Nephron progenitor cell (in vitro differentiated cells): ENCODE results near the gene STRN4.

Source experiments
- DNase-seq: peaks from one replicate; pipeline ENCODE4 v3.0.0; 2021
- H3K27ac Mint-ChIP-seq: 2 replicates; pipeline ENCODE4 v1.8.0; 2021; ENCODE audit warnings: mild to moderate bottlenecking, moderate library complexity, mixed read lengths
- H3K27me3 Mint-ChIP-seq: 2 replicates; pipeline ENCODE4 v1.8.0; 2021; ENCODE audit warnings: mild to moderate bottlenecking, low read depth, mixed read lengths; ENCODE audit not compliant: poor library complexity
- H3K36me3 Mint-ChIP-seq: 2 replicates; pipeline ENCODE4 v1.8.0; 2021; ENCODE audit warnings: low read depth, mixed read lengths
- H3K4me1 Mint-ChIP-seq: 2 replicates; pipeline ENCODE4 v1.8.0; 2021; ENCODE audit warnings: mixed read lengths
- H3K4me3 Mint-ChIP-seq: 2 replicates; pipeline ENCODE4 v1.8.0; 2021; ENCODE audit warnings: mild to moderate bottlenecking, moderate library complexity, mixed read lengths
- H3K9me3 Mint-ChIP-seq: 2 replicates; pipeline ENCODE4 v1.8.0; 2021; ENCODE audit warnings: mild to moderate bottlenecking, moderate library complexity, mixed read lengths
- TF ChIP-seq, protein P1 (sequence below): fragments of 200-600 bp; sonication (generic); IDR thresholded peaks from 2 replicates; pipeline ENCODE4 v1.5.0; 2021; ENCODE audit warnings: antibody characterized with exemption

STRN4 gene

DNA sequence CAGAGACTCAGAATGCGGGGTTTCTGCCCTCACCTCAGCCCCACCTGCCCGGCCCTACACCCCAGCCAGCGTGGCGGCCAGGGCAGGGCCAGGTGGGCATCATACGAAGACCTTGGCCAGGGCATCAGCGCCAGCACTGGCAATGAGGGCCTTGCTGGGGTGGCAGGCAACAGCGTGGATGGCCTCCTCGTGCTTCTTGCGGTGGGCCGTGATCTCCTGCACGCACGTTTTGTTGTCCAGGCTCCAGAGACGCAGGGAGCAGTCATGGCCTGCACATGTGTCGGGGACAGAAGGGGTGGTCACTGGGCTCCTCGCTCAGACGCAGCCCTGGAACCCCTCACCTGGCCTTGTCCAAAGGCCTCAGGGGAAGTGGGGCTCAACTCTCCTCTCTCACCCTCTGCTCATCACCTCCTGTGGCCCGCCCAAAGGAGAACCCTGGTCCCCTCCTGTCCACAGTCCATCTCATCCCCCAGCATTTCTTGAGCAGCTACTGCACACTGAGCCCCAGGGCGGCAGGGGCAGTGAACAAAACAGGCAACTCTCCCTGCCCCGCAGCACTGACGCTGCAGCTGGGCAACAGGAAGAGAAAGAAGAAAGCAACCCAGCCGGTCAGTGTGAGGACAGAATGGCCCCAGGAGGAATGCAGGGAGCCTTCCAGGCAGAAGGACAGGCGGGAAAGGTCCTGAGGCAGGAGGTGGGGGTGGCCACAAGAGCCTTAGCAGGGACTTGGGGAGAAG is 25.6 kb downstream of the STRN4 start:
- peaks cover 20% of the 10 kb centered on the region for H3K36me3 Mint-ChIP-seq
- TF ChIP-seq, protein P1, sequence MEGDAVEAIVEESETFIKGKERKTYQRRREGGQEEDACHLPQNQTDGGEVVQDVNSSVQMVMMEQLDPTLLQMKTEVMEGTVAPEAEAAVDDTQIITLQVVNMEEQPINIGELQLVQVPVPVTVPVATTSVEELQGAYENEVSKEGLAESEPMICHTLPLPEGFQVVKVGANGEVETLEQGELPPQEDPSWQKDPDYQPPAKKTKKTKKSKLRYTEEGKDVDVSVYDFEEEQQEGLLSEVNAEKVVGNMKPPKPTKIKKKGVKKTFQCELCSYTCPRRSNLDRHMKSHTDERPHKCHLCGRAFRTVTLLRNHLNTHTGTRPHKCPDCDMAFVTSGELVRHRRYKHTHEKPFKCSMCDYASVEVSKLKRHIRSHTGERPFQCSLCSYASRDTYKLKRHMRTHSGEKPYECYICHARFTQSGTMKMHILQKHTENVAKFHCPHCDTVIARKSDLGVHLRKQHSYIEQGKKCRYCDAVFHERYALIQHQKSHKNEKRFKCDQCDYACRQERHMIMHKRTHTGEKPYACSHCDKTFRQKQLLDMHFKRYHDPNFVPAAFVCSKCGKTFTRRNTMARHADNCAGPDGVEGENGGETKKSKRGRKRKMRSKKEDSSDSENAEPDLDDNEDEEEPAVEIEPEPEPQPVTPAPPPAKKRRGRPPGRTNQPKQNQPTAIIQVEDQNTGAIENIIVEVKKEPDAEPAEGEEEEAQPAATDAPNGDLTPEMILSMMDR = no peak
- no peak overlapping the region for H3K4me3 Mint-ChIP-seq
- no peak overlapping the region for H3K27ac Mint-ChIP-seq
- H3K27me3 Mint-ChIP-seq = no peaks in the 10 kb centered on the region
- peaks cover 11% of the 10 kb centered on the region for H3K4me1 Mint-ChIP-seq
- no peak for DNase-seq
- H3K9me3 Mint-ChIP-seq = no peaks in the 10 kb centered on the region

- H3K36me3 Mint-ChIP-seq = peaks cover 18% of the 10 kb centered on the region
- peak overlapping the region; percentile 27 for H3K27ac Mint-ChIP-seq
- peaks cover 19% of the 10 kb centered on the region for H3K4me1 Mint-ChIP-seq
- H3K27me3 Mint-ChIP-seq = no peaks in the 10 kb centered on the region
- H3K9me3 Mint-ChIP-seq = no peaks in the 10 kb centered on the region
- no peak overlapping the region for H3K4me3 Mint-ChIP-seq
- no peak for DNase-seq
- TF ChIP-seq, protein P1 = no peak
These were observed 26.4 kb downstream of the STRN4 start for GRCh38 chr19:46719629-46720502.

DNA sequence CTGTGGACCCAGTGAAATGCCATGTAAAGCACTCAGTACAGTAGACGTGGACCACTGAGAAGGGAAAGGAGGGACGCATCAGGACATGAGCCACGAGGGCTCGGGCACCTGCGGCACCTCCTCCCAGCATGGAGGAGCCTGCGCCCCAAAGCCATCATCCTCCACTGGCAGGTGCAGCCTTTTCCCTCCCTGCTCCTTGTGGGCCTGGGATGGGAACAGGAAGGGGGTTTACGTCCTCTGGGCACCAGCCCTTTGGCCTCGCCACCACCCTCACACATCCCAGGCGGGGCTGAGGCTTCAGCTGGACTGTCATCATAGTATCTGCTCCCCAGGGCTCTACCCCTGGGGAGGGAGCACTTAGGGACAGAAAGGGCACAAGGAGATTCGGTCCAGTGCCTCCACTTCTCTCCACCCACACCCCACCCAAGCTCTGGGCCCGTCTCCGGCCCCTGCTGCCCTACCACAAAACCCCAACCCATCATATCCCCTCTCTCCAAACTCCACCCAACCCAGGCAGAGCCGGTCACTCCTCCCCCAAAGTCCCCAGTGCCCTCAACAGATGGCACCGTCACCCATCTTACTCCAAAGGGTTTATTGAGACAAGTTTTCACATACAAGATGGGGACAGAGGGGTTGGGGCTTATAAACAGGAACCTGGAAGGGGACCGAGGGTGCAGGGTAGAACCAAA is 27.2 kb downstream of the STRN4 start:
- Mint-ChIP-seq H3K27ac (peak overlapping the region; percentile 42), H3K4me1 (peaks cover 24% of the 10 kb centered on the region), H3K4me3 (peak overlapping the region; percentile 36), H3K9me3 (no peaks in the 10 kb centered on the region), H3K27me3 (no peaks in the 10 kb centered on the region), H3K36me3 (peaks cover 13% of the 10 kb centered on the region)
- DNase-seq = no peak
- TF ChIP-seq, protein P1 = no peak

DNA sequence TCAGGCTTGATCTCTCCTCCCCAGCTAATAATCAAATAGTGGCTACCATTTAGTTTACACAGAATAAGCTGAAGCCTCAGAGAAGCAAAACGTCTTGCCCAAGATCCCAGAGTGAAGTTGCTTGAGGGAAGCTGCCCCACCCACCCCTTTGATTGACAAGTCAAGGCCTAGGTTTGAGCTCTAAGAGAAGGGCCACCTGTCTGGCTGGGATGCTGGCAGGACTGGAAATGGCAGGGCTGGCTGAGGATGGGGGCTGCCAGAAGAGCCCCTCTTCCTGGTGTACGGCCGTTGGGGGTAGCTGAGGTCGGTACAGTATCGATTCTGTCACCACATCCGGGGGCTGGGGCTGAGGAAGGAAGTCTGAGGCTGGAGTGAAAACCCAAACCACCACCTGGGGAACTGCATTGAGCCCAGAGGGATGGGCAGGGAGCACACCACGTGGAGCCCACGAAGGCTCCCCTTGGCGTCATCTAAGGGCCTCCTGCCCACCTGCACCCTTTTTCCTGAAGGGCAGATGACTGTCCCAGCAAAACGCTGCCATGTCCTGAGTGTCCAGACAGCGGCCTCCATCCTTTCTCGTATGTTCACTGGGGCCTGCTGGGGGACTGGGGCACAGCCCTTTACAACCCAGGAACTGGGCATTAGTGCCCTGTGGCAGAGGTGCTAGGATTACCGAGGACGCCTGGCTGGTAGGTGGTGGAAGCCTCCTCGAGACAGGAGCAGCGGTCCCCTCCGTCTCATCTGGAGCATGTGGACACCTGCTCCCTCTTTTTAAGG is 27.9 kb downstream of the STRN4 start:
- no peaks in the 10 kb centered on the region for H3K9me3 Mint-ChIP-seq
- TF ChIP-seq, protein P1 = no peak
- H3K4me3 Mint-ChIP-seq = peak overlapping the region; percentile 98
- DNase-seq = no peak
- H3K4me1 Mint-ChIP-seq = peaks cover 30% of the 10 kb centered on the region
- H3K27me3 Mint-ChIP-seq = no peaks in the 10 kb centered on the region
- peak overlapping the region; percentile 42 for H3K27ac Mint-ChIP-seq
- peaks cover 13% of the 10 kb centered on the region for H3K36me3 Mint-ChIP-seq

DNA sequence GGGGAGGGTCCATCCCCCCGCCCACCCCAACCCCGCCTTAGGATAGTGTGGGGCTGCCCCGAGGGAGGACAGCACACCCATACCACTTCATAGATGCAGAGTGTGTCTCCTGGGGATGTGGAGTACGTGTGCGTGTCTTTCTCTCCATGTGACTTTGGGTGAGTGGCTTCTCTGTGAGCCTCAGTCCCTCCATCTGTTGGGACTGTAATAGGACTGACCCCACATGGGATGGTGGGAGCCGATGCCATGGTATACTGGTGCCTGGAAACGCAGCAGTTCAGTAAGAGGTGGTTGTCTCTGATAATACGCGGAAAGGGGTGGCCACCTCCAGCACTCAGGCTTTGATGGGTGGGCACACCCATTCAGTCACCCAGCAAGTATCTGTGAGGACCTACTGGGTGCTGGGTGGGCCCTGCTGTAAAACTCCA is 28.5 kb downstream of the STRN4 start:
- no peaks in the 10 kb centered on the region for H3K27me3 Mint-ChIP-seq

More for the DNA sequence above, 28.5 kb downstream of the STRN4 start:
- peak overlapping the region; percentile 49 for H3K27ac Mint-ChIP-seq
- H3K9me3 Mint-ChIP-seq = no peaks in the 10 kb centered on the region
- no peak for DNase-seq
- H3K4me3 Mint-ChIP-seq = peak overlapping the region; percentile 98
- H3K4me1 Mint-ChIP-seq = peaks cover 33% of the 10 kb centered on the region
- peaks cover 13% of the 10 kb centered on the region for H3K36me3 Mint-ChIP-seq
- TF ChIP-seq, protein P1 = no peak
